Measurements from ENCODE around the gene NCK1.
A peak's percentile ranks its signal among the peaks of the same experiment; 100 is the strongest.
"Not testable (repeated sequence)": the region's sequence is repeated elsewhere in the genome, so short reads cannot be mapped to it uniquely, and the experiment has no call there.

NCK1 gene

DNA sequence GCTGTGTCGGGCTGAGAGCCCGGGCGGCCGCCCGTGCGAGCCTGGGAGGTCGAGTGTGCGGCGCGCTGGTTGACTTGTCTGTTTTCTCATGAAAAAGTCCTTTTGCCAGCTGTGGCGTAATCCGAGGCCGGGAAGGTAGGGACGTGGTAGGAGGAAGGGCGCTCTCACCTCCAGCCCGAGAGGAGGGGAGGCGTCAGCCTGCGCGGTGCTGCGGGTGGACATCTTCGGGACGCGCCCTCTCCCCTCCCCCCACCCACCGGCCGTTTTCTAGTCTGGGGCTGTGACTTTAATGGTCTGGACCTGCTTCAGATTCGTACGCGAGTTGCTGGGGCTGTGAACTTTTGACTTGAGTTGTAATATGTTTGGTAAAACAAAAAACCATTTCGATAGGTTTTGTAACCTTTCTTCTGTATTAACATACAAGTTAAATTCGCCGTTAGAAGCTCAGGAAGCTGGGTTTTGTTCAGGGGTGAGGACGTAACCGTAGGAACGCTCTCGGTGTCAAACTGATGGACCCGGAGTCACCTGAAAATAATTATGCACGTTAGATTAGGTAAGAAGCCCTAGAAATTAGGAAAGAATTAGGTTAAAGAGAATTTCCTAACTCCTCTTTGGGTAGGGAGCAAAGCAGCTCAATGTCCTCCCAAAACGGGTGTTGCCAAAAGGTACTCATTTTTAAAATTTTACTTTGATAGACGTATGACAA lies 762 bp downstream of the NCK1 start:
- ATAC-seq = peak; percentile 3
- DNase-seq = peak; percentile 50

DNA sequence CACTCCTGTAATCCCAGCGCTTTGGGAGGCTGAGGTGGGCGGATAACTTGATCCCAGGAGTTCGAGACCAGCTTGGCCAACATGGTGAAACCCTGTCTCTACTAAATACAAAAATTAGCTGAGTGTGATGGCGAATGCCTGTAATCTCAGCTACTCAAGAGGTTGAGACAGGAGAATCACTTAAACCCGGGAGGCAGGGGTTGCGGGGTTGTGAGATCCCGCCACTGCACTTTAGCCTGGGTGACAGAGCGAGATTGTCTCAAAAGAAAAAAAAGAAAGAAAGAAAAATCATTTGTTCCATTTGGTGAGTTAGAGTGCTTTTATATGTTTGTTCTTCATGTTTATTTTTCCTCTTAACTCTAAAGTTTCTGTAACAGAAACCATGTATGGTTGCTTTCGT lies 7.3 kb downstream of the NCK1 start:
- no peak for ATAC-seq
- no peak for DNase-seq

DNA sequence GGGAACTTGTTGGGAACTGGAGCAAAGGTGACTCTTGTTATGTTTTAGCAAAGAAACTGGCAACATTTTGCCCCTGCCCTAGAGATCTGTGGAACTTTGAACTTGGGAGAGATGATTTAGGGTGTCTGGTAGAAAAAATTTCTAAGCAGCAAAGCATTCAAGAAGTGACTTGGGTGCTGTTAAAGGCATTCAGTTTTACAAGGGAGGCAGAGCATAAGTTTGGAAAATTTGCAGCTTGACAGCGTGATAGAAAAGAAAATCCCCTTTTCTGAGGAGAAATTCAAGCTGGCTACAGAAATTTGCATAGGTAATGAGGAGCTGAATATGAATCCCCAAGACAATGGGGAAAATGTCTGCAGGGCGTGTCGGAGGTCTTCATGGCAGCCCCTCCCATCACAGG lies 10.2 kb downstream of the NCK1 start:
- not testable (repeated sequence) for DNase-seq, ATAC-seq

DNA sequence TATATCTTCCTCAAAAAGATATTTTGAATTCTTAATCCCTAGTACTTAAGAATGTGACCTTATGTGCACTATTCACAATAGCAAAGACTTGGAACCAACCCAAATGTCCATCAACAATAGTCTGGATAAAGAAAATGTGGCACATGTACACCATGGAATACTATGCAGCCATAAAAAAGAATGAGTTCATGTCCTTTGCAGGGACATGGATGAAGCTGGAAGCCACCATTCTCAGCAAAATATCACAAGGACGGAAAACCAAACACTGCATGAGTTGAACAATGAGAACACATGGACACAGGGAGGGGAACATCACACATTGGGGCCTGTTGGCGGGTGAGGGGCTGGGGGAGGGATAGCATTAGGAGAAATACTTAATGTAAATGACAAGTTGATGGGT lies 17.5 kb downstream of the NCK1 start:
- DNase-seq, ATAC-seq: not testable (repeated sequence)

DNA sequence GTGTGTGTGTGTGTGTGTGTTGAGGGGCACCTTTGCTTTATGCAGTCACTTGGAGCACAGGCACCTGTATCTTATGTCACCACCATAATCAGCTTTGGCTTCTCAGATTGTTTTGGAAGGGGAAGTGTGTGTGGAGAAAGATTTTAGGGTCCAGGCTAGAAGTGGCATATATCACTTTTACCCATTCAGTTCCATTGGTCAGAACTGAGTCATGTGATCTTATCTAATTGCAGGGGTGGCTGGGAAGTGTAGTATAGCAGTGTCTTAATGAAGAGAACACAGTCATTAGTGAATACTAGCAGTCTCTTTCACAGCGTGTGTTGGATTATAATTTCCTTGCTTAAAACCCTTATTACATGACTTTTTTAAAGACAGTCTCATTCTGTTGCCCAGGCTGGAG lies 20.6 kb downstream of the NCK1 start:
- peak; percentile 59 for ATAC-seq
- no peak for DNase-seq

DNA sequence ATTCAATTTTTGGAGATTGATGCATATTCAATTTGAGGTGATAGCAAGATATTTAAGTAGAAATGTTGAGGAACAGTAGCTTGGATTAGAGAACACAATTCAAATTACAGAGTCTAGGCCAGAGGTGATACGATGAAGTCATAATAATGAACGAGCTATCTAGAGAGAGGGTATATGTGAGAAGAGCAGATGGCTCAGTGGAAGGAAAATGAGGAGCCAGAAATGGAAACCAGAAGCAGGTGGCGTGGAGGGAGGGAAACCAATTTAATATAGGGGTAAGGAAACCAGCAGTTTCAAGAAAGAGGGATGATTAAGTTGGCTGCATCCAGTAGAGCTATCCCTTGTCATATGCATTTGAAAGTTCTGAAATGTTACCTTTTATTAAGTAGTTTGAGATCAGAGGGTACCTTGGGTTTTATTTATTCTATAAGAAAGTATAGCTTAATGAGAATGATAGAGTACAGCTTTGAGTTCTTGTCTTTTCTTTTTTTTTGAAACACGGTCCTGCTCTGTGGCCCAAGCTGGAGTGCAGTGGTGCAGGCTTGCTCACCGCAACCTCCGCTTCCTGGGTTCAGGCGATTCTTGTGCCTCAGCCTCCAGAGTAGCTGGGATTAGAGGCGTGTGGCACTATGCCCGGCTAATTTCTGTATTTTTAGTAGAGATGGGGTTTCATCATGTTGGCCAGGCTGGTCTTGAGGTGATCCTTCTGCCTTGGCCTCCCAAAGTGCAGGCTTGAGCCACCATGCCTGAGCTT lies 22.1 kb downstream of the NCK1 start:
- no peak for DNase-seq
- no peak for ATAC-seq

DNA sequence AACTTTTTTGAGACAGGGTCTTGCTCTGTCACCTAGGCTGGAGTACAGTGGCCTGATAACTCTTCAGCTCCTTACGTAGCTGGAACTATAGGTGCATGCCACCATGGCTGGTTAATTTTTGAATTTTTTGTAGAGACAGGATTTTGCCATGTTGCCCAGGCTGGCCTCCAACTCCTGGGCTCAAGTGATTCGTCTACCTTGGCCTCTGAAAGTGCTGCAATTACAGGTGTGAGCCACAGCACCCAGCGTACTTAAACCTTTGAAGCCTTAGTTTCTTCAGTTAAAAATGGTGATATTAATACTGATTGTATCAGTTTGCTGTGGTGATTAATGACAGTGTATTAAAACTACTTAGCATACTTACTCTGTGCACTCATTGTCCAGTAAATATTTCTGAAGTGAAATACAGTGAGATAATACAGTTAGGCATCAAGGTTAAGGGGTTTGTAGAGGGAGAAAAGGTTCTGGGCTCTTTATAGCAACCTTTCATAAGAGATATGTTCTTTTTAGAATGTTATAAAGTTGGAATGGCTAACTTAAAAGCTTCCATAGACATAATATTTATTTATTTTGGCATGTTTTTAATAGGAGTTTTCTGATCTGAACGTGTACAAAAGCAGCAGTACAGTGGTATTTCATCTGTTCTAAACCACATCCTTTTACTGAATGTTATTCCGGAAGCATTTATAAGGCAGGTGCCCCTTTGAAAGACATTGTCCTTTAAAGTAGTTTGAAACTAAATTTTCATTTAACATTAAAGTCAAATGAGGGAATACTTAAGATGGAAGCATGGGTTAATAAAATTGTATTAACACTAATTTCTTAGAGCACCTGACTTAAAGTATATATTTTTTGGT lies 23.6 kb downstream of the NCK1 start:
- DNase-seq = no peak

DNA sequence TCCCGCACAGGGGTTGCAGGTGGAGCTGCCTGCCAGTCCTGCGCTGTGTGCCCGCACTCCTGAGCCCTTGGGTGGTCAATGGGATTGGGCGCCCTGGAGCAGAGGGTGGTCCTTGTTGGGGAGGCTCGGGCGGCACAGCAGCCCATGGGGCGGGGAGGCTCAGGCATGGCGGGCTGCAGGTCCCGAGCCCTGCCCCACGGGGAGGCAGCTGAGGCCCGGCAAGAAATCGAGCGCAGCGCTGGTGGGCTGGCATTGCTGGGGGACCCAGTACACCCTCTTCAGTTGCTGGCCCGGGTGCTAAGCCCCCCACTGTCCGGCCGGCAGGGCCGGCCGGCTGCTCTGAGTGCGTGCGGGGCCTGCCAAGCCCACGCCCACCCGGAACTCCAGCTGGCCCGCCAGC lies 27.9 kb downstream of the NCK1 start:
- ATAC-seq (no peak), DNase-seq (no peak)

More for the DNA sequence above, 23.6 kb downstream of the NCK1 start:
- ATAC-seq = no peak

DNA sequence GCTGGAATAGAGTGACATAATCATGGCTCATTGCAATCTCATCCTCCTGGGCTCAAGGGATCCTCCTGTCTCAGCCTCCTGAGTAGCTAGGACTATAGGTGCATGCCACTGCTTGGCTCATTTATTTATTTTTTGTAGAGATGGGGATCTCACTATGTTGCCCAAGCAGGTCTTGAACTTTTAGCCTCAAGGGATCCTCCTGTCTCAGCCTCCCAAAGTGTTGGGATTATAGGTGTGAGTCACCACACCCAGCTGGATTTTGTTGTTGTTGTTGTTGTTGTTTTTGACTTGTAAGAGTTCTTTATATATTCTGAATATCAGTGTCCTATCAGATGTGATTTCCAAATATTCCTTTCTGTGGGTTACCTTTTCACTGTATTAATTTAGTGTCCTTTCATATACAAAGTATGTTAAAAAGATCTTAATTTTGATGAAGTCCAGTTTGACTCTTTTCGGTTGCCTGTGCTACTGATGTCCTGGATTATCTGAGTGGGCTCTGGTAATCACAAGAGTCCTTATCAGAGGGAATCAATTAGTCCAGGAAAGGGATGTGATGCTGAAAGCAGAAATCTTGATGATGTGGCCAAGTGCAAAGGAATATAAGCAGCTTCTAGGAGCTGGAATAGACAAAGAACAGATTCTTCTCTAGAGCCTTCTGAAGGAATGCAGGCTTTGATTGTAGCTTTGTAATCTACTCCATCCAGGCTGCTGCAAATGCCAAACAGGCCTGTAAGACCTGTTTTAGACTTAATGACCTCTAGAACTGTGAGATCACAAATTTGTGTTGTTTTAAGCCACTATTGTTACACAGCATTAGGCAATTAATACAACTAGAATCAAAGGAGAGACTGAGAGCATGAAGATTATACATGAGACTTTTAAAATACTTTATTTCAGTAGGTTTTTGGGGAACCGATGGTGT lies 30.2 kb downstream of the NCK1 start:
- ATAC-seq (no peak), DNase-seq (no peak)

DNA sequence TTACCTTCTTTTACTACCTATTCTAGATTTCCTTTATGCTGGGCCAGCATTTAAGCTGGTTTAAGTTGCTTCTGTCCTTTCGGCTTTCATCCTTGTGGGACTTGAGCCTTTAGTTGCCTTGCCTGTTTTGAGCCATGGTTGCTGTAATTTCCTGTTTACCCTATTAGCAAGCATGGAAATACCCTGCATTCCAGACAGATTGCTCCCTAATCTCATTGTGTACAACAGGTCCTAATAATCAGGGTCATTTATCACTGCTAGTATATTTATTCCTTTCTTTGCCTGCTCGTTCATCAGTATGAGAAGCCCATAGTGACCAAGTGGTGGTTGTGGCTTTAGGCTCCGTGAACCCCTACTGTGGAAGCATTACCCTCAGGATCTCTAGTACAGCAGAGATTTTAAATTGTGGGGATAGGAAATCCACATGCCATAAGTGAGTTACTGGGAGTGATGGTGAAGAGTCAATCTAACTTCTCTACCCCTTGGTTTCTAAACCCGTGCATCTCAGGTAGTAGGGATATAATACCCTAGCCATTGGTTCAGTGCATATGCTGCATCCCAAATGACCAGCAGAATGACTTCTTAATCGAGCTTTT lies 31.9 kb downstream of the NCK1 start:
- no peak for ATAC-seq

DNA sequence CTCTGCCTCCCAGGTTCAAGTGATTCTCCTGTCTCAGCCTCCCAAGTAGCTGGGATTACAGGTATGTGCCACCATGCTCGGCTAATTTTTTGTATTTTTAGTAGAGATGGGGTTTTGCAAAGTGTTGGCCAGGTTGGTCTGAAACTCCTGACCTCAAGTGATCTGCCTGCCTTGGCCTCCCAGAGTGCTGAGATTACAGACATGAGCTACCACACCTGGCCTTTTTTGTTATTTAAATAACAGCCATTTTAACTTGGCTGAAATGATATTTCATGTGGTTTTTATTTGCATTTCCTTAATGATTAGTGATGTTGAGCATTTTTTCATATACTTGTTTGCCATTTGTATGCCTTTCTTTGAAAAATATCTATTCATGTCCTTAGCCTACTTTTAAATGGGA lies 35.2 kb downstream of the NCK1 start:
- not testable (repeated sequence) for ATAC-seq, DNase-seq

More for the DNA sequence above, 31.9 kb downstream of the NCK1 start:
- no peak for DNase-seq

DNA sequence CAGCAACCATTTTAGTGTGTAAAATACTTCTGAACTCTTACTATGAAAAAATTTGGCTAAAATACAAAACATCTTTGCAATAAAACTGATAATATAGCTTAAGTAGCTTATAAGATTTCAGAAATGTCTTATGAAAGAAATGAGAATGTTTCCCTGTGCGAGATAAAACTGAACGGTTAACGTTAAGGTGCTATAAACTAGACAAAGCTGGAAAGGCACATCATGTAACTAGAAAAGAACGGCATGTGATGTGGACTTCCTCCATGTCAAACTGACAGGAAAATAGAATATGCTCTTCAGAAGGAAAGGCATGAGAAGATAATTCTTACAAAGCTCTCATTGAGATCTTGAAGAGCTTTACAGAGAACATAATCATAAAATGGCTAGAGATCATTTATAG lies 36.5 kb downstream of the NCK1 start:
- no peak for DNase-seq
- ATAC-seq = no peak

DNA sequence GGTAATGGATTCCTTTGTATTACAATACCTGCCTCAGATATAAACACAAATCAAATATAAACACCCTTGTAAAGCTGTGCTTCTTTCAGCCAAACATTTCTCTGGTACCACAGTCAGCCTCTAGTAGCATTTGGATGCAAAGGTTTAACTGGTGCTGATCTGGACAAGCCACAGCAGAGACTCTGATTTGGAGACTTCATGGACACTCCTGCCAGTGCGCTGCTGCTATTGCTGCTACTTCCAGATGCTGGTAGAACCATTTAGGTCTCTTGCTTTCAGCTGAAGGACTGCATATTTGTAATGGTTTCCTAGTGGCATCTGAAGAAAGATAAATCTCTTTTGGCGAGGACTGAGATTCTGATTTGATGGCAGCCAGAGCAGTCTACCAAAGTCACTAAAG lies 36.9 kb downstream of the NCK1 start:
- DNase-seq (no peak), ATAC-seq (no peak)

DNA sequence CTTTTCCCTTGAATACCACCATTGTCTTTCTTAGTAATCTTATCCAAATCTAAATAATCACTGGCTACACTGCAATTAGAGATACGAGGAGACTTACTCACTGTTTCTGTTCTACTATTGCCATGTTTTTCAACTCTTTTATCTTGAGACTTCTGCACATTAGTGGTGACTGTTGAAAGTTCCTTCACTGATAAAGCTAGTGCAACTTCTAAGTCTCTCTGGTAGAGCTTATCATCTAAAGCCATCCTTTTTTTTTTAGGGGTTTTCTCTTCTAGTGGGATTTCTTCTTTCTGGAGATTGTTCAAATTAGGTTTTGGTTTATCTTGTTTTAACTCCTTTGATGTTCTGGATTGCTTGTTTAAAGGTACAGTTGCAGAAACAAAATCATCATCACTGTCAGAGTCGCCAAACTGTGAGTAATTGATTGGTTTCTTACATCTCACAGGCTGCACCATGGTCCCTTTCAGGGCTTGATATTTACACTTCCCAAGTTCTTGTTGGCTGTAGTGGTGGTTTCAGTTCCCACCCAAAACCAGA lies 37.7 kb downstream of the NCK1 start:
- DNase-seq (no peak), ATAC-seq (peak; percentile 71)

DNA sequence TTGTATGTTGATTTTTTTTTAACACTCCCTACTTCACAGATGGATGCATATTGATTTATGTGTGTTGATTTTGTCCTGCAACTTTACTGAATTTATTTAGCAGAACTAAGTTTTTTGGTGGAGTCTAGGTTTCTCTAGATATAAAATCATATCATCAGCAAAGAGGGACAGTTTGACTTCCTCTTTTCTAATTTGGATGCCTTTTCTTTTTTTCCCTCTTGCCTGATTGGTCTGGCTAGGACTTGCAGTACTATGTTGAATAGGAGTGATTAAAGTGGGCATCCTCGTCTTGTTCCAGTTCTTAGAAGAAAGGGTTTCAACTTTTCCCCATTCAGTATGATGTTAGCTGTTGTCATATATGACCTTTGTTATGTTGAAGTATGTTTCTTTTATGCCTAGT lies 38.7 kb downstream of the NCK1 start:
- ATAC-seq, DNase-seq: not testable (repeated sequence)

DNA sequence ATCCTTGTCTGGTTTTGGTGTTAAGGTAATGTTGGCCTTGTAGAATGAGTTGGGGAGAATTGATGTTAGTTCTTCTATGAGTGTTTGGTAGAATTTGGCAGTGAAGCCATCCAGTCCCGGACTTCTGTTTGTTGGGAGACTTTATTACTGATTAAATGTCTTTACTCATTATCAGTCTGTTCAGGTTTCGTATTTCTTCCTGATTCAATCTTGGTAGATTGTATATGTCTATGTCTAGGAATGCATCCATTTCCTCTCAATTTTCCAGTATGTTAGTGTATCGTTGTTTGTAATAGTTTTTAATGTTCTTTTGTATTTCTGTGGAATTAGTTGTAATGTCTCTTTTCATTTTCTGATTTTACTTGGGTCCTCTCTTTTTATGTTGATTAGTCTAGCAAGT lies 39.4 kb downstream of the NCK1 start:
- no peak for ATAC-seq
- no peak for DNase-seq

DNA sequence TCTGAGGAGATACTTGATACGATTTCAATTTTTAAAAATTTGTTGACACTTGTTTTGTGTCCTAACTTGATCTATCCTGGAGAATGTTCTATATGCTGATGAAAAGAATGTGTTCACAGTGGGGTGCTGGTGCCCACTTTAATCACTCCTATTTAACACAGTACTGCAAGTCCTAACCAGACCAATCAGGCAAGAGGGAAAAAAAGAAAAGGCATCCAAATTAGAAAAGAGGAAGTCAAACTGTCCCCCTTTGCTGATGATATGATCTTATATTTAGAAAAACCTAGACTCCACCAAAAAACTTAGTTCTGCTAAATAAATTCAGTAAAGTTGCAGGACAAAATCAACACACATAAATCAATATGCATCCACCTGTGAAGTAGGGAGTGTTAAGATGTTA lies 40.5 kb downstream of the NCK1 start:
- not testable (repeated sequence) for DNase-seq, ATAC-seq

DNA sequence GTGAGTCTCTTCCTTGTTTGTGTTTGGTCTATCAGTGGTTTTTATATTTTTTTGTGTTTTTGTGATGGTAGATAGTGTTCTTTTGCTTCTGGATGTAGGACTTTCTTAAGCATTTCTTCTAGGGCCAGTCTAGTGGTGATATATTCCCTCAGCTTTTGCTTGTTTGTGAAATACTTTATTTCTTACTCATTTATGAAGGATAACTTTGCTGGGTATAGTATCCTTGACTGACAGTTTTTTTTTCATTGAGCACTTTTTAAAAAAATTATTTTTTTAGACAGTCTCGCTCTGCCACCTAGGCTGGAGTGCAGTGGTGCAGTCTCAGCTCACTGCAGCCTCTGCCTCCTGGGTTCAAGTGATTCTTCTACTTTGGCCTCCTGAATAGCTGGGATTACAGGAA lies 41.9 kb downstream of the NCK1 start:
- DNase-seq (no peak), ATAC-seq (no peak)

DNA sequence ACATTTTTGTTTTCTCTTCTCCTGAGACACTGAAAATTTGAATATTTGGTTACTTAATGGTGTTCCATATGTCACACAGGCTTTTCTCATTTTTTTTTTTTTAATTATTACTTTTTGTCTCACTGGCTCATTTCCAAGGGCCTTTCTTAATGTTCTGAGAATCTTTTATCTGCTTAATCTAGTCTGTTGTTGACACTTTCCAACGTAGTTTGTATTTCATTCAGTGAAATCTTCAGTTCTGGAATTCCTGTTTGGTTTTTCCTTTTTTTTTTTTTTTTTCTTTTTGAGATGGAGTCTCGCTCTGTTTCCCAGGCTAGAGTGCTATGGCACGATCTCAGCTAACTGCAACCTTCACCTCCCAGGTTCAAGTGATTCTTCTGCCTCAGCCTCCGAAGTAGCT lies 42.7 kb downstream of the NCK1 start:
- no peak for DNase-seq
- ATAC-seq = no peak

DNA sequence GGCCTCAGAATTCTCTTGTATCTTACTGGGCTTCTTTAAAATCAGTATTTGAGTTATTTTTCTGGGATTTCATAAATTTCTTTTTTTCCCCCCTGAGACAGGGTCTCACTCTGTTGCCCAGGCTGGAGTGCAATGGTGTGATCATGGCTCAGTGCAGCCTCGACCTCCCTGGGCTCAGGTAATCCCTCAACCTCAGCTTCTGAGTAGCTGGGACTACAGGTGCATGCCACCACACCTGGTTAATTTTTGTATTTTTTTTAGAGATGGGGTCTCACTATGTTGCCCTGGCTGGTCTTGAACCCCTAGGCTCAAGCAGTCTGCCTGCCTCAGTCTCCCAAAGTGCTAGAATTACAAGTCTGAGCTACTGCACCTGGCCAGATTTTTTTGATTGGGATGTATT lies 43.5 kb downstream of the NCK1 start:
- ATAC-seq (no peak), DNase-seq (no peak)

DNA sequence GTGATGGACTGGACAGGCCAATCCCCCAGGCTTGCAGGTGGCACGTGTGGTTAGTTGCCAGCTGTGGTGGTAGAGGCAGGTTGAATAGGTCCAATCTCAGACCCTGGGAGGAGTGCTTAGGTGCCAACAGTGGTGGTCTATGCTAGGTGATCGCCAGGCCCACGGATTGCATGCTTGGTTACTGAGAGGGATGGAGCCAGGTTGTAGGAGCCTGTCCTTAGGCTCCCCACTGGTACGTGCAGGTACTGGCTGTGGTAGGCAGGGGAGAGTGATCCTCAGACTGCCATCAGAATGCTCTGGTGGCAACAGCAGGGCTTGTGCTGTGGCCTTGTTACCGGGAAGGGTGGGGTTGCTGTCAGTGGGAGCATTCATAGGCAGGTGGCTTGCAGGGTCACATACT lies 44.7 kb downstream of the NCK1 start:
- ATAC-seq (no peak), DNase-seq (no peak)
